Endothelial cell of umbilical vein (primary cell): ENCODE data around the gene WDR26.

Source experiments
- CTCF ChIP-seq, 2 donors: IDR thresholded peaks; 1 replicate in 1 of 2; 2 replicates in 1 of 2; pipeline ENCODE4 v1.5.1; 2011; ENCODE audit warnings: low read length in 2 of 2, mild to moderate bottlenecking in 2 of 2, moderate library complexity in 2 of 2, control low read depth in 1 of 2, inconsistent platforms in 1 of 2, low read depth in 1 of 2; ENCODE audit not compliant: insufficient read depth in 1 of 2; ENCODE audit errors: extremely low read depth in 1 of 2
- EZH2 ChIP-seq: IDR thresholded peaks from 2 replicates; pipeline ENCODE4 v1.6.1; 2012; ENCODE audit warnings: borderline replicate concordance, low read depth, mild to moderate bottlenecking, moderate library complexity, low read length, inconsistent platforms; ENCODE audit not compliant: severe bottlenecking
- FOS ChIP-seq: IDR thresholded peaks from 2 replicates; pipeline ENCODE4 v1.6.1; 2011; ENCODE audit warnings: mild to moderate bottlenecking, low read length, moderate library complexity, borderline replicate concordance; ENCODE audit not compliant: insufficient read depth
- POLR2A ChIP-seq: IDR thresholded peaks from 2 replicates; pipeline ENCODE4 v1.6.1; 2012; ENCODE audit warnings: low read depth, mild to moderate bottlenecking, control low read depth, low read length
- POLR2AphosphoS5 ChIP-seq: IDR thresholded peaks from 2 replicates; pipeline ENCODE4 v1.6.1; 2012; ENCODE audit warnings: low read depth, mild to moderate bottlenecking, control low read depth, low read length, moderate library complexity; ENCODE audit not compliant: insufficient read depth

GRCh38 chr1:224387302-224387912 is 47.2 kb downstream of the WDR26 start:
- TF ChIP-seq EZH2 (no peak), POLR2A (no peak), CTCF (IDR thresholded peaks at IDR 0.05; ENCODE audit: extremely low read depth in 1 of 2, insufficient read depth in 1 of 2, low read depth in 1 of 2, low read length in 2 of 2) (no peak), FOS (no peak), POLR2AphosphoS5 (no peak)
